Measurements from ENCODE around the gene F2.

The F2 gene

GRCh38 chr11:46718155-46719019 lies 626 bp upstream of the F2 start:
- H3K9ac ChIP-seq (ENCODE audit: low read length in 2 of 2) = no peak overlapping the region
- no peaks in the 10 kb centered on the region for H3K27me3 ChIP-seq (ENCODE audit: control insufficient read depth in 1 of 2, insufficient read depth in 2 of 2, low read length in 2 of 2)
- no peaks in the 10 kb centered on the region for H3K9me3 ChIP-seq (ENCODE audit: control insufficient read depth in 2 of 2, low read length in 2 of 2)
- no peaks in the 10 kb centered on the region for H3K4me1 ChIP-seq (ENCODE audit: control insufficient read depth, insufficient read depth, low read length)
- no peak overlapping the region for H3K27ac ChIP-seq (ENCODE audit: low read length)
- H3K4me3 ChIP-seq (ENCODE audit: low read length in 2 of 2) = no peak overlapping the region
- no peaks in the 10 kb centered on the region for H3K36me3 ChIP-seq (ENCODE audit: control insufficient read depth in 2 of 2, insufficient read depth in 2 of 2, low read length in 2 of 2)

- Histone ChIP-seq H3K9ac (ENCODE audit: low read length in 2 of 2) (no peak overlapping the region), H3K4me1 (ENCODE audit: control insufficient read depth, insufficient read depth, low read length) (no peaks in the 10 kb centered on the region), H3K27me3 (ENCODE audit: control insufficient read depth in 1 of 2, insufficient read depth in 2 of 2, low read length in 2 of 2) (no peaks in the 10 kb centered on the region), H3K27ac (ENCODE audit: low read length) (no peak overlapping the region), H3K36me3 (ENCODE audit: control insufficient read depth in 2 of 2, insufficient read depth in 2 of 2, low read length in 2 of 2) (no peaks in the 10 kb centered on the region), H3K9me3 (ENCODE audit: control insufficient read depth in 2 of 2, low read length in 2 of 2) (no peaks in the 10 kb centered on the region), H3K4me3 (ENCODE audit: low read length in 2 of 2) (no peak overlapping the region)
Observed at GRCh38 chr11:46719543-46720218, 668 bp downstream of the F2 start.

GRCh38 chr11:46721286-46721685 lies 2.3 kb downstream of the F2 start:
- Histone ChIP-seq H3K9ac (ENCODE audit: low read length in 2 of 2) (no peak overlapping the region), H3K27me3 (ENCODE audit: control insufficient read depth in 1 of 2, insufficient read depth in 2 of 2, low read length in 2 of 2) (no peaks in the 10 kb centered on the region), H3K9me3 (ENCODE audit: control insufficient read depth in 2 of 2, low read length in 2 of 2) (no peaks in the 10 kb centered on the region), H3K27ac (ENCODE audit: low read length) (no peak overlapping the region), H3K4me1 (ENCODE audit: control insufficient read depth, insufficient read depth, low read length) (no peaks in the 10 kb centered on the region), H3K4me3 (ENCODE audit: low read length in 2 of 2) (no peak overlapping the region), H3K36me3 (ENCODE audit: control insufficient read depth in 2 of 2, insufficient read depth in 2 of 2, low read length in 2 of 2) (no peaks in the 10 kb centered on the region)

GRCh38 chr11:46722566-46723358 lies 3.7 kb downstream of the F2 start:
- H3K9ac ChIP-seq (ENCODE audit: low read length in 2 of 2) = no peak overlapping the region
- no peaks in the 10 kb centered on the region for H3K9me3 ChIP-seq (ENCODE audit: control insufficient read depth in 2 of 2, low read length in 2 of 2)
- H3K27me3 ChIP-seq (ENCODE audit: control insufficient read depth in 1 of 2, insufficient read depth in 2 of 2, low read length in 2 of 2) = no peaks in the 10 kb centered on the region
- no peak overlapping the region for H3K4me3 ChIP-seq (ENCODE audit: low read length in 2 of 2)
- no peaks in the 10 kb centered on the region for H3K4me1 ChIP-seq (ENCODE audit: control insufficient read depth, insufficient read depth, low read length)
- no peaks in the 10 kb centered on the region for H3K36me3 ChIP-seq (ENCODE audit: control insufficient read depth in 2 of 2, insufficient read depth in 2 of 2, low read length in 2 of 2)
- H3K27ac ChIP-seq (ENCODE audit: low read length) = no peak overlapping the region

- Histone ChIP-seq H3K9me3 (ENCODE audit: control insufficient read depth in 2 of 2, low read length in 2 of 2) (no peaks in the 10 kb centered on the region), H3K27me3 (ENCODE audit: control insufficient read depth in 1 of 2, insufficient read depth in 2 of 2, low read length in 2 of 2) (no peaks in the 10 kb centered on the region), H3K4me3 (ENCODE audit: low read length in 2 of 2) (no peak overlapping the region), H3K4me1 (ENCODE audit: control insufficient read depth, insufficient read depth, low read length) (no peaks in the 10 kb centered on the region), H3K36me3 (ENCODE audit: control insufficient read depth in 2 of 2, insufficient read depth in 2 of 2, low read length in 2 of 2) (no peaks in the 10 kb centered on the region), H3K27ac (ENCODE audit: low read length) (no peak overlapping the region), H3K9ac (ENCODE audit: low read length in 2 of 2) (no peak overlapping the region)
Observed at GRCh38 chr11:46723359-46723680, 4.3 kb downstream of the F2 start.

- H3K27ac ChIP-seq (ENCODE audit: low read length) = no peak overlapping the region
- H3K27me3 ChIP-seq (ENCODE audit: control insufficient read depth in 1 of 2, insufficient read depth in 2 of 2, low read length in 2 of 2) = no peaks in the 10 kb centered on the region
- no peaks in the 10 kb centered on the region for H3K9me3 ChIP-seq (ENCODE audit: control insufficient read depth in 2 of 2, low read length in 2 of 2)
- H3K4me3 ChIP-seq (ENCODE audit: low read length in 2 of 2) = no peak overlapping the region
- no peak overlapping the region for H3K9ac ChIP-seq (ENCODE audit: low read length in 2 of 2)
- no peaks in the 10 kb centered on the region for H3K36me3 ChIP-seq (ENCODE audit: control insufficient read depth in 2 of 2, insufficient read depth in 2 of 2, low read length in 2 of 2)
- no peaks in the 10 kb centered on the region for H3K4me1 ChIP-seq (ENCODE audit: control insufficient read depth, insufficient read depth, low read length)
Observed at GRCh38 chr11:46724088-46724487, 5.1 kb downstream of the F2 start.

GRCh38 chr11:46725338-46726205 lies 6.6 kb downstream of the F2 start:
- Histone ChIP-seq H3K9ac (ENCODE audit: low read length in 2 of 2) (no peak overlapping the region), H3K36me3 (ENCODE audit: control insufficient read depth in 2 of 2, insufficient read depth in 2 of 2, low read length in 2 of 2) (no peaks in the 10 kb centered on the region), H3K4me3 (ENCODE audit: low read length in 2 of 2) (no peak overlapping the region), H3K4me1 (ENCODE audit: control insufficient read depth, insufficient read depth, low read length) (no peaks in the 10 kb centered on the region), H3K27me3 (ENCODE audit: control insufficient read depth in 1 of 2, insufficient read depth in 2 of 2, low read length in 2 of 2) (no peaks in the 10 kb centered on the region), H3K9me3 (ENCODE audit: control insufficient read depth in 2 of 2, low read length in 2 of 2) (no peaks in the 10 kb centered on the region), H3K27ac (ENCODE audit: low read length) (no peak overlapping the region)

- H3K9ac ChIP-seq (ENCODE audit: low read length in 2 of 2) = no peak overlapping the region
- H3K27ac ChIP-seq (ENCODE audit: low read length) = no peak overlapping the region
- H3K4me1 ChIP-seq (ENCODE audit: control insufficient read depth, insufficient read depth, low read length) = no peaks in the 10 kb centered on the region
- H3K4me3 ChIP-seq (ENCODE audit: low read length in 2 of 2) = no peak overlapping the region
- H3K27me3 ChIP-seq (ENCODE audit: control insufficient read depth in 1 of 2, insufficient read depth in 2 of 2, low read length in 2 of 2) = no peaks in the 10 kb centered on the region
- no peaks in the 10 kb centered on the region for H3K36me3 ChIP-seq (ENCODE audit: control insufficient read depth in 2 of 2, insufficient read depth in 2 of 2, low read length in 2 of 2)
- no peaks in the 10 kb centered on the region for H3K9me3 ChIP-seq (ENCODE audit: control insufficient read depth in 2 of 2, low read length in 2 of 2)
Observed at GRCh38 chr11:46726206-46726862, 7.3 kb downstream of the F2 start.

- Histone ChIP-seq H3K9ac (ENCODE audit: low read length in 2 of 2) (no peak overlapping the region), H3K4me3 (ENCODE audit: low read length in 2 of 2) (no peak overlapping the region), H3K27ac (ENCODE audit: low read length) (no peak overlapping the region), H3K36me3 (ENCODE audit: control insufficient read depth in 2 of 2, insufficient read depth in 2 of 2, low read length in 2 of 2) (no peaks in the 10 kb centered on the region), H3K9me3 (ENCODE audit: control insufficient read depth in 2 of 2, low read length in 2 of 2) (no peaks in the 10 kb centered on the region), H3K27me3 (ENCODE audit: control insufficient read depth in 1 of 2, insufficient read depth in 2 of 2, low read length in 2 of 2) (no peaks in the 10 kb centered on the region), H3K4me1 (ENCODE audit: control insufficient read depth, insufficient read depth, low read length) (no peaks in the 10 kb centered on the region)
Observed at GRCh38 chr11:46727952-46728658, 9.1 kb downstream of the F2 start.
